PC-9 (cell line): ENCODE data around the gene MLX.

Experiments used
- EZH2 ChIP-seq: fragments of 200-600 bp; sonication (generic); IDR thresholded peaks from 2 replicates; pipeline ENCODE4 v1.8.0; 2017; ENCODE audit warnings: antibody characterized with exemption, low read depth
- TF ChIP-seq, protein P1 (sequence below): fragments of 200-600 bp; sonication (generic); conservative IDR thresholded peaks from 2 replicates; pipeline ENCODE4 v1.6.1; 2017; ENCODE audit warnings: mixed run types, antibody characterized with exemption, mild to moderate bottlenecking, moderate library complexity

- TF ChIP-seq, protein P1, sequence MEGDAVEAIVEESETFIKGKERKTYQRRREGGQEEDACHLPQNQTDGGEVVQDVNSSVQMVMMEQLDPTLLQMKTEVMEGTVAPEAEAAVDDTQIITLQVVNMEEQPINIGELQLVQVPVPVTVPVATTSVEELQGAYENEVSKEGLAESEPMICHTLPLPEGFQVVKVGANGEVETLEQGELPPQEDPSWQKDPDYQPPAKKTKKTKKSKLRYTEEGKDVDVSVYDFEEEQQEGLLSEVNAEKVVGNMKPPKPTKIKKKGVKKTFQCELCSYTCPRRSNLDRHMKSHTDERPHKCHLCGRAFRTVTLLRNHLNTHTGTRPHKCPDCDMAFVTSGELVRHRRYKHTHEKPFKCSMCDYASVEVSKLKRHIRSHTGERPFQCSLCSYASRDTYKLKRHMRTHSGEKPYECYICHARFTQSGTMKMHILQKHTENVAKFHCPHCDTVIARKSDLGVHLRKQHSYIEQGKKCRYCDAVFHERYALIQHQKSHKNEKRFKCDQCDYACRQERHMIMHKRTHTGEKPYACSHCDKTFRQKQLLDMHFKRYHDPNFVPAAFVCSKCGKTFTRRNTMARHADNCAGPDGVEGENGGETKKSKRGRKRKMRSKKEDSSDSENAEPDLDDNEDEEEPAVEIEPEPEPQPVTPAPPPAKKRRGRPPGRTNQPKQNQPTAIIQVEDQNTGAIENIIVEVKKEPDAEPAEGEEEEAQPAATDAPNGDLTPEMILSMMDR, result no peak
- no peak for TF ChIP-seq EZH2
These were observed 30.3 kb upstream of the MLX start for GRCh38 chr17:42536372-42537155.
